SK-N-SH treated with all-trans-retinoic acid at 6 μM for 48 hours (cell line): Measurements from ENCODE around the gene MTA1.

ENCODE experiments used
- ATAC-seq: fragments of 200-7000 bp; cut with Tn5 transposase; 3 replicates; pipeline ENCODE4 v1.9.1; 2020; ENCODE audit warnings: mild to moderate bottlenecking, moderate library complexity
- ARNTL ChIP-seq: fragments of 450-650 bp; formaldehyde crosslinking; IDR thresholded peaks from 2 replicates; pipeline ENCODE4 v1.5.0; 2020; ENCODE audit warnings: low read depth, mild to moderate bottlenecking, moderate library complexity, borderline replicate concordance
- BACH2 ChIP-seq: fragments of 250-450 bp; sonication (Bioruptor Pico); IDR thresholded peaks from 2 replicates; pipeline ENCODE4 v1.9.0; 2021; ENCODE audit warnings: mild to moderate bottlenecking, borderline replicate concordance
- CSDC2 ChIP-seq: fragments of 250-450 bp; sonication (Bioruptor Pico); IDR thresholded peaks from 2 replicates; pipeline ENCODE4 v1.5.0; 2020; ENCODE audit warnings: mild to moderate bottlenecking, moderate library complexity
- CSRNP3 ChIP-seq: fragments of 250-450 bp; sonication (Bioruptor Pico); IDR thresholded peaks from 2 replicates; pipeline ENCODE4 v1.5.1; 2021; ENCODE audit warnings: mild to moderate bottlenecking, moderate library complexity
- ESRRG ChIP-seq: fragments of 250-450 bp; sonication (Bioruptor Pico); IDR thresholded peaks from 2 replicates; pipeline ENCODE4 v1.6.1; 2021; ENCODE audit warnings: mild to moderate bottlenecking
- GLIS3 ChIP-seq: fragments of 250-450 bp; sonication (Bioruptor Pico); IDR thresholded peaks from 2 replicates; pipeline ENCODE4 v1.5.0; 2020; ENCODE audit warnings: mild to moderate bottlenecking, moderate library complexity
- OSR1 ChIP-seq: fragments of 250-450 bp; sonication (Bioruptor Pico); IDR thresholded peaks from 2 replicates; pipeline ENCODE4 v1.8.0; 2022; ENCODE audit warnings: moderate library complexity, mild to moderate bottlenecking, inconsistent platforms
- PATZ1 ChIP-seq: fragments of 250-450 bp; sonication (Bioruptor Pico); IDR thresholded peaks from 2 replicates; pipeline ENCODE4 v1.8.0; 2020; ENCODE audit warnings: mild to moderate bottlenecking, moderate library complexity, borderline replicate concordance
- PPARA ChIP-seq: fragments of 250-450 bp; sonication (Bioruptor Pico); IDR thresholded peaks from 2 replicates; pipeline ENCODE4 v1.5.0; 2020; ENCODE audit warnings: mild to moderate bottlenecking, borderline replicate concordance
- SNAI2 ChIP-seq: fragments of 250-450 bp; sonication (Bioruptor Pico); IDR thresholded peaks from 2 replicates; pipeline ENCODE4 v1.5.0; 2020; ENCODE audit warnings: mild to moderate bottlenecking, moderate library complexity
- TCF4 ChIP-seq: fragments of 250-450 bp; sonication (Bioruptor Pico); IDR thresholded peaks from 2 replicates; pipeline ENCODE4 v1.8.0; 2021; ENCODE audit warnings: mild to moderate bottlenecking, moderate library complexity, borderline replicate concordance
- TOX ChIP-seq: fragments of 250-450 bp; sonication (Bioruptor Pico); IDR thresholded peaks from 2 replicates; pipeline ENCODE4 v1.8.0; 2021; ENCODE audit warnings: mild to moderate bottlenecking, moderate library complexity, borderline replicate concordance
- TSHZ2 ChIP-seq: fragments of 250-450 bp; sonication (Bioruptor Pico); IDR thresholded peaks from 2 replicates; pipeline ENCODE4 v1.5.0; 2020; ENCODE audit warnings: mild to moderate bottlenecking, moderate library complexity
- ZFP3 ChIP-seq: fragments of 250-450 bp; sonication (Bioruptor Pico); IDR thresholded peaks from 2 replicates; pipeline ENCODE4 v1.5.0; 2020; ENCODE audit warnings: mild to moderate bottlenecking, moderate library complexity
- ZFP30 ChIP-seq: fragments of 450-650 bp; formaldehyde crosslinking; IDR thresholded peaks from 2 replicates; pipeline ENCODE4 v1.5.0; 2022; ENCODE audit warnings: mild to moderate bottlenecking, moderate library complexity
- ZNF565 ChIP-seq: fragments of 450-650 bp; formaldehyde crosslinking; conservative IDR thresholded peaks from 2 replicates; pipeline ENCODE4 v1.5.0; 2020; ENCODE audit warnings: low read depth, mild to moderate bottlenecking, moderate library complexity
- ZNF8 ChIP-seq: fragments of 450-650 bp; formaldehyde crosslinking; IDR thresholded peaks from 2 replicates; pipeline ENCODE4 v1.5.0; 2020; ENCODE audit warnings: mild to moderate bottlenecking, moderate library complexity
- TF ChIP-seq, protein P1 (sequence below): fragments of 250-450 bp; sonication (Bioruptor Pico); IDR thresholded peaks from 2 replicates; pipeline ENCODE4 v1.5.1; 2020; ENCODE audit warnings: low read depth, mild to moderate bottlenecking, moderate library complexity

The MTA1 gene

DNA sequence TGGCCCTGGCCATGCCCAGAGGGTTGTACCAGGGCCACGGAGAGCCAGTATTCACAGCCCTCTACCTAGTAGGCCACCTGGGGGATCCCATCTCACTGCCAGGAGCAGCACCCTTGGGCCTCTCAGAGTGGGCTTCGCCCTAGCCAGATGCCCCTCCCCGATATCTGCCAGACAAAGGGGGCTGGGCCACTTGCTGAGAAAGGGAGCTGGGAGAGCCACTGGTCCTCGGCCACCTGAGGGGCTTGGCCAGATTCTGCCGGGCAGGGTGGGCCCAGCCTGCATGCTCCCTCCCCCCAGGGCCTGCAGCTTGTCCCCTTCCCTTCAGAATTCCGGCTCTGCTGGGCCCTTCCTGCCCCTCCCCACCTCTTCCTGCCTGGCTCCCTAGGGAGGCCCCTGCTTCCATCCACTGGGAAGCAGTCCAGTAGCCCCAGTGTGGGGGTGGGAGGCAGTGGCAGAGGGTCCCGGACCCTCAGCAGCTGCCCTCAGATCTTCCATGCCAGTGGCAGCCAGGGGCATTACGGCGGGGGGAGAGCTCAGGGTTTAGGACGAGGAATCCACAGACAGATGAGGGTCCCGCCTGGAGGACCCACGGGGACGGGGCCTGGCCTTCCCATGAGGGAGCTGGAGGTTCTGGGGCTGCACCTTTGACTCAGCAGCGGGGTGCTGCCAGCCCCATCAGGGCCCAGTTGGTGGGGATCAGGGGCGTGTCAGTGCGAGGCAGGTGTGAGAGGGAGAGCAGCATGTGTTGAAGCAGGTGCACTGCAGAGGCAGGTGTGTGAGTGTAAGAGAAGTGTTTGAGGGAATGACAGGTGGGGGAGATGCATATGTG lies 57.4 kb downstream of the MTA1 start (continued):
- TF ChIP-seq ESRRG (CRISPR knock-in tag): no peak

DNA sequence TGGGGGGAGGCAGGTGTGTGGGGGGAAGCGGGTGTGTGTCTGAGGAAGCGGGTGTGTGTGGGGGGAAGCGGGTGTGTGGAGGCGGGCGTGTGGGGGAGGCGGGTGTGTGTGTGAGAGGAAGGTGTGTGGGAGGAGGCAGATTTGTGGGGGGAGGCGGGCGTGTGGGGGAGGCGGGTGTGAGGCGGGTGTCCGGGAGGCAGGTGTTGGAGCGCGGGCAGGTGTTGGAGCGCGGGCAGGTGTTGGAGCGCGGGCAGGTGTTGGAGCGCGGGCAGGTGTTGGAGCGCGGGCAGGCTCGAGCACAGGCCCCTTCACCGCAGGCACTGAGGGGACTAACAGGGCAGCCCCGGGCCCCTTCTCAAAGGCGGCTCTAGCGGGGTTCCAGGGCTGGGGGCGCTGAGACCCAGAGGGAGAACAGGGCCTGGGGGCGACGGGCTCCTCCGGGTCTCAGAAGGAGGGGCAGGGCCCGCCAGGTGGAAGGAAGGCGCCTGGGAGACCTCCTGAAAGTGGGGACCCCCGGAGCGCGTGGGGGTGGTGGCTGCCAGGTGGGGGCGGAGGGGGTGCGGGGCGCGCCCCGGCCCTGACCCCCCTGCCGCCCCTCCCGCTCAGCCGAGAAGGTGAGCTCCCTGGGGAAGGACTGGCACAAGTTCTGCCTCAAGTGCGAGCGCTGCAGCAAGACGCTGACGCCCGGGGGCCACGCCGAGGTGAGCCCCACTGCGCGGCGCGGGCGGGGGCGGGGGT lies 58.2 kb downstream of the MTA1 start:
- TF ChIP-seq ZFP3 (CRISPR knock-in tag): no peak
- TF ChIP-seq, all 23 proteins: peak for 0
- no peak for ATAC-seq

DNA sequence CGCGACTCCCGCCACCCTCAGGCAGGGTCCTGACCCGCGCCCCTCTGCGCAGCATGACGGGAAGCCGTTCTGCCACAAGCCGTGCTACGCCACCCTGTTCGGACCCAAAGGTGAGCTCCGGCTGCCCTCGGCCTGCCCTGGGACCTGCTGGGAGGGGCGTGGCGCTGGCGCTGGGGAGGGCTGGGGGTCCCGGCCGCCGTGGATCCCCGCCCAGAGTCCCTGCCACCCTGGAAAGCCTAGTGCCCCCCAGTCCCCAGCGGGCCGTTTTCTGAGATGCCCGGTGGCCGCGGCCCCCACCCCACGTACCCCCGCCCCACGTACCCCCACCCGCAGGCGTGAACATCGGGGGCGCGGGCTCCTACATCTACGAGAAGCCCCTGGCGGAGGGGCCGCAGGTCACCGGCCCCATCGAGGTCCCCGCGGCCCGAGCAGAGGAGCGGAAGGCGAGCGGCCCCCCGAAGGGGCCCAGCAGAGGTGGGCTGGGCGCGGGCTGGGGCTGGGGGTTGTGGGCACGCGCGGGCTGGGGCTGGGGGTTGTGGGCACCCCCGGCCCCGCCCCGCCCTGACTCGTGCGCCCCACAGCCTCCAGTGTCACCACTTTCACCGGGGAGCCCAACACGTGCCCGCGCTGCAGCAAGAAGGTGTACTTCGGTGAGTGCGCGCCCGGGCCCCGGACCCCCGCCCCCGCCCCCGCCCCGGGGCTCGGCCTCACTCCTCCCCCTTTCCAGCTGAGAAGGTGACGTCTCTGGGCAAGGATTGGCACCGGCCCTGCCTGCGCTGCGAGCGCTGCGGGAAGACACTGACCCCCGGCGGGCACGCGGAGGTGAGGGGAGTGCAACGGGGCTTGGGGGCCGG lies 59.0 kb downstream of the MTA1 start:
- TF ChIP-seq PPARA (no peak), CSDC2 (CRISPR knock-in tag) (no peak), SNAI2 (CRISPR knock-in tag) (no peak), TCF4 (CRISPR knock-in tag) (no peak), ZNF565 (CRISPR knock-in tag) (no peak), TOX (CRISPR knock-in tag) (no peak), OSR1 (no peak), PATZ1 (CRISPR knock-in tag) (no peak), GLIS3 (CRISPR knock-in tag) (no peak), TSHZ2 (CRISPR knock-in tag) (no peak), ZFP30 (CRISPR knock-in tag) (no peak), ARNTL (CRISPR knock-in tag) (no peak), ZNF8 (CRISPR knock-in tag) (no peak), CSRNP3 (no peak), BACH2 (CRISPR knock-in tag) (no peak)
- TF ChIP-seq, protein P1, sequence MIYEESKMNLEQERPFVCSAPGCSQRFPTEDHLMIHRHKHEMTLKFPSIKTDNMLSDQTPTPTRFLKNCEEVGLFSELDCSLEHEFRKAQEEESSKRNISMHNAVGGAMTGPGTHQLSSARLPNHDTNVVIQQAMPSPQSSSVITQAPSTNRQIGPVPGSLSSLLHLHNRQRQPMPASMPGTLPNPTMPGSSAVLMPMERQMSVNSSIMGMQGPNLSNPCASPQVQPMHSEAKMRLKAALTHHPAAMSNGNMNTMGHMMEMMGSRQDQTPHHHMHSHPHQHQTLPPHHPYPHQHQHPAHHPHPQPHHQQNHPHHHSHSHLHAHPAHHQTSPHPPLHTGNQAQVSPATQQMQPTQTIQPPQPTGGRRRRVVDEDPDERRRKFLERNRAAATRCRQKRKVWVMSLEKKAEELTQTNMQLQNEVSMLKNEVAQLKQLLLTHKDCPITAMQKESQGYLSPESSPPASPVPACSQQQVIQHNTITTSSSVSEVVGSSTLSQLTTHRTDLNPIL (CRISPR knock-in tag): no peak
- no peak for ATAC-seq
